Fibroblast of mammary gland (primary cell): ENCODE results near the gene BLOC1S2.
"Not testable (repeated sequence)": the region's sequence is repeated elsewhere in the genome, so short reads cannot be mapped to it uniquely, and the experiment has no call there.

Experiments used
- DNase-seq: peaks from one replicate; pipeline ENCODE4 v3.0.0-alpha.2; 2010; ENCODE audit warnings: low read depth
- H3K4me3 ChIP-seq: 2 replicates; pipeline ENCODE4 v1.5.1; 2011; ENCODE audit warnings: low read depth, mild to moderate bottlenecking, low read length, moderate library complexity; ENCODE audit not compliant: control insufficient read depth
- CTCF ChIP-seq: conservative IDR thresholded peaks from 2 replicates; pipeline ENCODE4 v1.5.1; 2011; ENCODE audit warnings: low read depth, low read length, inconsistent platforms; ENCODE audit not compliant: control insufficient read depth, insufficient read depth

The BLOC1S2 gene

DNA sequence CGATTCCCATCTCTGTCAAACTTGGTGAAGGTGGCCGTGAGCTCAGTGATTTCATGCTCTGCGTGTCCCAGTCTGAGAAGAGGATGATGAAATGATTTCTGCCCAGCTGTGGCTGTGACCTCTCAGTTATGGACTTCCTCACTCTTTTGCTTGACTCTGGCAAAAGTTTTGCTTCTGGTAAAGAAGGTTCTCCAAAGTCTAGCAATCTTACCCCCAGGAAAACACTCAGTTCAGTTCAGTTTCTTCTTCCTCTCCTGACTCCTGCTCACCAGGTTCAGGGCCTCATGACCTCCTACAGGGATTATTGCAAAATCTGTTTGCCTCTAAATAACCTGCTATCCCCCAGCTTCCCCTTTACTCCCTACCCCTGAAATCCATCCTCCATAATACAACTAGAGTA is 4.9 kb upstream of the BLOC1S2 start:
- no peak overlapping the region for H3K4me3 ChIP-seq
- DNase-seq = no peak
- no peak for TF ChIP-seq CTCF

DNA sequence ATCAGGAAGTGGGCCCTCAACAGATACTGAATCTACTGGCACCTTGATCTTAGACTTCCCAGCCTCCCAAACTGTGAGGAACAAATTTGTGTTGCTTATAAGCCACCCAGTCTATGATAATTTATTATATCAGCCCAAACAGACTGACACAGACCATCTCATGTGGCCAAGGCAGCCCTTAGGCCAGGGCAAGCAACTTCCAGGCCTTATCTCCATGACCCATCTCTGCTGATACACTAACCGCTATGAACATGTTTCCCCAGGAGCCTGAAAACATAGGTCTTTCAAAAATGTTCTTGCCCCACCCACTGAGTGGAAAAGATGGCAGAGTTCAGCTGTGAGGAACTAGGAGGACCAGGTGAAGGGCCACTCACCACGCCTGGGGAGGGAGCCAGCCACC is 3.2 kb upstream of the BLOC1S2 start:
- H3K4me3 ChIP-seq = no peak overlapping the region
- no peak for TF ChIP-seq CTCF
- no peak for DNase-seq

- no peak for DNase-seq
- TF ChIP-seq CTCF = no peak
Measured at GRCh38 chr10:100288196-100288595, 1.7 kb upstream of the BLOC1S2 start.

DNA sequence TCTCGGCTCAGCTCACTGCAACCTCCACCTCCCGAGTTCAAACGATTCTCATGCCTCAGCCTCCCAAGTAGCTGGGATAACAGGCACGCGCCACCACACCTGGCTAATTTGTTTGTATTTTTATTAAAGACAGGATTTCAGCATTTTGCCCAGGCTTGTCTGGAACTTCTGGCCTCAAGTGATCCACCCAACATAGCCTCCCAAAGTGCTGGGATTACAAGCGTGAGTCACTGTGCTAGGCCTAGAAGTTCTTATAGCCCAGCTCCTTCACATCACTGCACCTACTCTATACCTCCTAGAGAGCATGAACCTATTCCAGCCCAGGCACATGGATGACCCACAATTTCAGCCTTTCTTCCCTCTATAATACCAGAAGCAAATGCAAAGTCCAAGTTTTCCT is 1.3 kb upstream of the BLOC1S2 start:
- no peak overlapping the region for H3K4me3 ChIP-seq
- TF ChIP-seq CTCF = no peak
- DNase-seq = no peak

More at GRCh38 chr10:100288196-100288595, 1.7 kb upstream of the BLOC1S2 start:
- no peak overlapping the region for H3K4me3 ChIP-seq

GRCh38 chr10:100285326-100285725 is 1.2 kb downstream of the BLOC1S2 start:
- DNase-seq = peak; percentile 52
- peak overlapping the region; percentile 89 for H3K4me3 ChIP-seq

GRCh38 chr10:100282907-100283306 is 3.6 kb downstream of the BLOC1S2 start:
- TF ChIP-seq CTCF = no peak
- H3K4me3 ChIP-seq = no peak overlapping the region
- DNase-seq = no peak

GRCh38 chr10:100276971-100277370 is 9.5 kb downstream of the BLOC1S2 start:
- not testable (repeated sequence) for DNase-seq, H3K4me3 ChIP-seq

DNA sequence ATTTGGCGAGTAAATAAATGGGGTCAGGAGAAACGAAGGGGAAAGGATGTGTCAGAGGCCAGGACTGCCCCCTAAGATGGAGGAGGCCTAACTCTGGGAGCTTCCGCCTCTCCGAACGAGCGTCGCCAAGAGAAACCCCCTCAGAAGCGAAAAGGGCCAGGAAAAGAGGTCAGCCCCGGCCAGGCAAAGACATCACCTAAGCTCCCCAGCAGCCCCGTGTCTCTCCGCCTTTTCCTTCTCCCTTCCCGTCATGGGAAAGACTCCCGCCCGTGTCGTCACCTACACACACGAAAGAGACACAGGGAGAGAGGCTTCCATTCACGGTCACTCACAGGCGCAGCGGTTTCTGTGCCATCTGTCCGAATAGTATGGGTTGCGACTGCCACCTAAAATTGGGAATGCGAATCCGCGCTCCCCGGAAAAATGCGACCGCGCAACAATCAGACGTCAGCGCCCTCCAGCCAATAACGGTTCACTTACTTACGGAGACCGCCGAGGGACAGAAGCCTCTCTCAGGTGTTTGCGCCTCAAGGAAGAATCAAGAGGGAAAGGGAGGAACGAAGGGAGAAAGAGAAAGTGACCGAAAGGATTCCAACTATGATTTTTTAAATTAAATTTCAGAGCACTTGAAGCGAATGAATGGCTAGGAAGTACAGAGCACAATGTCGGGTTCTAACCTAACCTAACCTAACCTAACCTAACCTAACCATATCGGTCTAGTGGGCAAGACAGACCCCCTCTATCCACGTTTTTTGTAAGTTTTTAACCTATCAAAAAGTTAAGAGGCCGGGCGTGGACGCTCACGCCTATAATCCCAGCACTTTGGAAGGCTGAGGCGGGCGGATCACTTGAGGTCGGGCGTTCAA is 19.0 kb downstream of the BLOC1S2 start, which contains the start of gene CWF19L1:
TSS of gene CWF19L1 (minus strand) at position 400 of the 866 bp plus-strand sequence. CDS start at position 355, 45 bp downstream.
- peak; percentile 86 for DNase-seq
- H3K4me3 ChIP-seq = peak within 1 kb of the TSS; percentile 100
- no peak for TF ChIP-seq CTCF
